Measurements from ENCODE around the gene LRP1B. TPM values are rescaled to one million over a fixed set of nuclear protein-coding genes. Genes with fewer than 3 reads are reported as not detected.
"Not testable (repeated sequence)": the region's sequence is repeated elsewhere in the genome, so short reads cannot be mapped to it uniquely, and the experiment has no call there.

Gene LRP1B
- total RNA-seq, 1 donor from 2014 or later = not detected

GRCh38 chr2:140657657-140658056 lies 1473.2 kb downstream of the LRP1B start:
- no peak for ATAC-seq (ENCODE audit: low read depth)
- Mint-ChIP-seq H3K4me3 (no peak overlapping the region), H3K27ac (no peak overlapping the region), H3K27me3 (no peaks in the 10 kb centered on the region), H3K4me1 (no peaks in the 10 kb centered on the region), H3K36me3 (ENCODE audit: low read depth) (no peaks in the 10 kb centered on the region), H3K9me3 (no peaks in the 10 kb centered on the region)
- POLR2A ChIA-PET = no interaction called here
- DNase-seq = no peak
- CTCF ChIA-PET = no interaction called here
- no peak for TF ChIP-seq CTCF (IDR thresholded peaks at IDR 0.05)
- intact Hi-C loops (cut with micrococcal nuclease) = no loop called here

DNA sequence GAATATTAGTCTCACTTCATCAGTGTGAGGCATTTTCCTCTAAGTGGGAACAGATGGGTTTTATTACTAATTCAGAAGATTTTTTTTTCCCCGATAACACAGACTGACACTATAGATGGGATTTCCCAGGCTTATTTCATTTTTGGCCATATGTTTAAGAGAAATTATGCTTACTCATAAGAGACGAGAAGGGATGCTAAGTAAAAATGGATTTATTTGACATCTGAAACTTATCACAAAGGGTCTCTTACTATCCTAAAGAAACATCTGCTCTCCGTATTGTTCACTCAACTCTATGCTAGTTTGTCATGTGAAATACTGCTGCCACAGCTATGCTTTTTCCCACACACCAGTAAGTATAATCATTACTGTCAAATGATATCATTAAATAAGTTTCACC lies 1476.3 kb downstream of the LRP1B start:
- Mint-ChIP-seq H3K4me1 (no peaks in the 10 kb centered on the region), H3K36me3 (ENCODE audit: low read depth) (no peaks in the 10 kb centered on the region), H3K27ac (no peak overlapping the region), H3K27me3 (no peaks in the 10 kb centered on the region), H3K9me3 (no peaks in the 10 kb centered on the region), H3K4me3 (no peak overlapping the region)
- TF ChIP-seq CTCF (IDR thresholded peaks at IDR 0.05) = no peak
- intact Hi-C loops (cut with micrococcal nuclease) = no loop called here
- CTCF ChIA-PET = no interaction called here
- POLR2A ChIA-PET = no interaction called here
- ATAC-seq (ENCODE audit: low read depth) (no peak), DNase-seq (no peak)

- DNase-seq = no peak
- H3K27me3 Mint-ChIP-seq = no peaks in the 10 kb centered on the region
- no peak for TF ChIP-seq CTCF (IDR thresholded peaks at IDR 0.05)
- no peaks in the 10 kb centered on the region for H3K36me3 Mint-ChIP-seq (ENCODE audit: low read depth)
- no peak for ATAC-seq (ENCODE audit: low read depth)
- H3K9me3 Mint-ChIP-seq = no peaks in the 10 kb centered on the region
- CTCF ChIA-PET = no interaction called here
- no peaks in the 10 kb centered on the region for H3K4me1 Mint-ChIP-seq
- no peak overlapping the region for H3K4me3 Mint-ChIP-seq
- no peak overlapping the region for H3K27ac Mint-ChIP-seq
- POLR2A ChIA-PET = no interaction called here
- intact Hi-C loops (cut with micrococcal nuclease) = no loop called here
These were observed 1480.0 kb downstream of the LRP1B start for GRCh38 chr2:140650825-140651224.

GRCh38 chr2:140650134-140650533 lies 1480.7 kb downstream of the LRP1B start:
- intact Hi-C loops (cut with micrococcal nuclease); H3K4me1 Mint-ChIP-seq; DNase-seq; H3K4me3 Mint-ChIP-seq; H3K36me3 Mint-ChIP-seq (ENCODE audit: low read depth); ATAC-seq (ENCODE audit: low read depth); H3K27ac Mint-ChIP-seq; H3K9me3 Mint-ChIP-seq; H3K27me3 Mint-ChIP-seq; CTCF ChIA-PET: not testable (repeated sequence)
- POLR2A ChIA-PET = interaction anchor here (0.7 kb wide), 1 partner anchor 1917 kb away, joined by 3 read pairs; no protein-coding TSS in a partner anchor

GRCh38 chr2:140648393-140648792 lies 1482.4 kb downstream of the LRP1B start:
- POLR2A ChIA-PET = no interaction called here
- H3K4me1 Mint-ChIP-seq = no peaks in the 10 kb centered on the region
- CTCF ChIA-PET = no interaction called here
- no peaks in the 10 kb centered on the region for H3K36me3 Mint-ChIP-seq (ENCODE audit: low read depth)
- no peak for ATAC-seq (ENCODE audit: low read depth)
- no peak overlapping the region for H3K4me3 Mint-ChIP-seq
- no peak for TF ChIP-seq CTCF (IDR thresholded peaks at IDR 0.05)
- H3K27me3 Mint-ChIP-seq = no peaks in the 10 kb centered on the region
- H3K27ac Mint-ChIP-seq = no peak overlapping the region
- no peak for DNase-seq
- H3K9me3 Mint-ChIP-seq = no peaks in the 10 kb centered on the region
- intact Hi-C loops (cut with micrococcal nuclease) = no loop called here

GRCh38 chr2:140643761-140644187 lies 1487.0 kb downstream of the LRP1B start:
- no peaks in the 10 kb centered on the region for H3K9me3 Mint-ChIP-seq
- no peak overlapping the region for H3K4me3 Mint-ChIP-seq
- intact Hi-C loops (cut with micrococcal nuclease) = no loop called here
- CTCF ChIA-PET = no interaction called here
- DNase-seq (no peak), ATAC-seq (ENCODE audit: low read depth) (no peak)
- H3K27ac Mint-ChIP-seq = no peak overlapping the region
- H3K36me3 Mint-ChIP-seq (ENCODE audit: low read depth) = no peaks in the 10 kb centered on the region
- H3K4me1 Mint-ChIP-seq = no peaks in the 10 kb centered on the region
- H3K27me3 Mint-ChIP-seq = no peaks in the 10 kb centered on the region
- POLR2A ChIA-PET = no interaction called here
- TF ChIP-seq CTCF (IDR thresholded peaks at IDR 0.05) = no peak

All from activated B cell treated with CpG ODN at 0.5 μM for 24 hours (primary cell).